IMR-90 (cell line): Measurements from ENCODE around the gene KCNQ1. TPM values are rescaled to one million over a fixed set of nuclear protein-coding genes. Genes with fewer than 3 reads are reported as not detected.

Experiments used
- ATAC-seq: fragments of 200-7000 bp; cut with Tn5 transposase; 2 replicates; pipeline ENCODE4 v1.9.1; 2020; ENCODE audit warnings: low read depth, mild to moderate bottlenecking, moderate library complexity
- BruUV-seq: library from RNA; stranded (reverse); fragments of 400-500 nt; replicated peaks from 2 replicates; lab custom pipeline; 2021; lab: Mats Ljungman, UMichigan
- CTCF ChIA-PET: fragments of 300-600 bp; formaldehyde crosslinking; extraction: SDS; loops from one replicate; lab custom pipeline; 2021; ENCODE audit warnings: antibody characterized with exemption; lab: Yijun Ruan, JAX
- POLR2A ChIA-PET: fragments of 300-600 bp; sonication (Branson Sonifier 250); formaldehyde crosslinking; loops from one replicate; lab custom pipeline; 2022; ENCODE audit warnings: antibody characterized with exemption; ENCODE audit not compliant: unreplicated experiment; lab: Charles Lee
- DNase-seq: peaks from one replicate; pipeline ENCODE4 v3.0.0; 2013
- H2AFZ ChIP-seq: replicated peaks from 2 replicates; pipeline ENCODE3; 2013; ENCODE audit warnings: low read length, mild to moderate bottlenecking; ENCODE audit not compliant: poor library complexity
- H2AK5ac ChIP-seq: 2 replicates; pipeline ENCODE4 v1.6.1; 2013; ENCODE audit warnings: low read depth, low read length, inconsistent platforms
- H2AK9ac ChIP-seq: replicated peaks from 2 replicates; pipeline ENCODE3; 2013; ENCODE audit warnings: mild to moderate bottlenecking, low read depth, low read length, moderate library complexity; ENCODE audit not compliant: poor library complexity
- H2BK120ac ChIP-seq: 2 replicates; pipeline ENCODE4 v1.6.1; 2013; ENCODE audit warnings: low read depth, low read length, inconsistent platforms
- H2BK15ac ChIP-seq: 3 replicates; pipeline ENCODE4 v1.6.1; 2013; ENCODE audit warnings: low read depth, low read length, inconsistent platforms
- H2BK20ac ChIP-seq: 2 replicates; pipeline ENCODE4 v1.6.1; 2013; ENCODE audit warnings: low read depth, mild to moderate bottlenecking, inconsistent platforms, low read length, moderate library complexity
- H2BK5ac ChIP-seq: 2 replicates; pipeline ENCODE4 v1.6.1; 2013; ENCODE audit warnings: mild to moderate bottlenecking, low read depth, low read length, inconsistent platforms; ENCODE audit not compliant: poor library complexity, severe bottlenecking
- H3K14ac ChIP-seq: replicated peaks from 2 replicates; pipeline ENCODE4 v1.6.1; 2013; ENCODE audit warnings: low read depth, low read length, inconsistent platforms
- H3K18ac ChIP-seq: 2 replicates; pipeline ENCODE4 v1.6.1; 2013; ENCODE audit warnings: low read depth, low read length, control low read depth
- H3K23ac ChIP-seq: 2 replicates; pipeline ENCODE4 v1.6.1; 2013; ENCODE audit warnings: low read depth, low read length, inconsistent platforms
- H3K27ac ChIP-seq: 2 replicates; pipeline ENCODE4 v1.5.1; 2013; ENCODE audit warnings: mild to moderate bottlenecking, control low read depth, low read length; ENCODE audit not compliant: insufficient read depth
- H3K27me3 ChIP-seq: 2 replicates; pipeline ENCODE4 v1.6.1; 2013; ENCODE audit warnings: low read length; ENCODE audit not compliant: control insufficient read depth, insufficient read depth
- H3K36me3 ChIP-seq: 2 replicates; pipeline ENCODE4 v1.6.1; 2013; ENCODE audit warnings: low read length, mixed read lengths; ENCODE audit not compliant: control insufficient read depth, insufficient read depth
- H3K4ac ChIP-seq: 2 replicates; pipeline ENCODE4 v1.6.1; 2013; ENCODE audit warnings: low read depth, low read length, inconsistent platforms
- H3K4me1 ChIP-seq: 2 replicates; pipeline ENCODE4 v1.6.1; 2013; ENCODE audit warnings: low read length, mixed read lengths; ENCODE audit not compliant: control insufficient read depth, insufficient read depth
- H3K4me2 ChIP-seq: 2 replicates; pipeline ENCODE4 v1.6.1; 2013; ENCODE audit warnings: low read depth, mild to moderate bottlenecking, control low read depth, low read length, moderate library complexity
- H3K4me3 ChIP-seq: 2 replicates; pipeline ENCODE4 v1.5.1; 2013; ENCODE audit warnings: low read depth, mild to moderate bottlenecking, control low read depth, low read length, moderate library complexity; ENCODE audit not compliant: insufficient read depth
- H3K56ac ChIP-seq: 2 replicates; pipeline ENCODE4 v1.6.1; 2013; ENCODE audit warnings: low read length, inconsistent platforms; ENCODE audit not compliant: insufficient read depth; ENCODE audit errors: extremely low read depth
- H3K79me1 ChIP-seq, 2 experiments: 2 replicates each; pipeline ENCODE4 v1.6.1; 2013; ENCODE audit warnings: low read length in 2 of 2, inconsistent platforms in 1 of 2, low read depth in 1 of 2
- H3K9ac ChIP-seq: 2 replicates; pipeline ENCODE4 v1.6.1; 2013; ENCODE audit warnings: low read depth, low read length, control low read depth
- H3K9me1 ChIP-seq: 2 replicates; pipeline ENCODE4 v1.6.1; 2013; ENCODE audit warnings: low read length, inconsistent platforms; ENCODE audit not compliant: insufficient read depth
- H3K9me3 ChIP-seq: 2 replicates; pipeline ENCODE4 v1.6.1; 2013; ENCODE audit warnings: low read length; ENCODE audit not compliant: control insufficient read depth, insufficient read depth
- H4K20me1 ChIP-seq: 2 replicates; pipeline ENCODE4 v1.6.1; 2013; ENCODE audit warnings: low read length, inconsistent platforms; ENCODE audit not compliant: insufficient read depth
- H4K5ac ChIP-seq: 2 replicates; pipeline ENCODE4 v1.6.1; 2013; ENCODE audit warnings: mild to moderate bottlenecking, low read depth, low read length, control low read depth
- H4K8ac ChIP-seq, 2 experiments: 2 replicates each; pipeline ENCODE4 v1.6.1; 2013; ENCODE audit warnings: low read depth in 2 of 2, low read length in 2 of 2, control low read depth in 1 of 2, inconsistent platforms in 1 of 2
- H4K91ac ChIP-seq: 2 replicates; pipeline ENCODE4 v1.6.1; 2013; ENCODE audit warnings: low read depth, low read length, inconsistent platforms; ENCODE audit not compliant: insufficient read depth
- BHLHE40 ChIP-seq: fragments of 150-350 bp; IDR thresholded peaks from 2 replicates; pipeline ENCODE4 v1.6.1; 2016; ENCODE audit warnings: mild to moderate bottlenecking, low read depth, low read length
- CEBPB ChIP-seq: IDR thresholded peaks from 2 replicates; pipeline ENCODE4 v1.6.1; 2012; ENCODE audit warnings: low read depth, low read length, improper control_type of control experiment
- POLR2A ChIP-seq: IDR thresholded peaks from 2 replicates; pipeline ENCODE4 v1.6.1; 2012; ENCODE audit warnings: mild to moderate bottlenecking, low read depth, low read length
- RAD21 ChIP-seq: IDR thresholded peaks from 2 replicates; pipeline ENCODE4 v1.6.1; 2012; ENCODE audit warnings: low read length, improper control_type of control experiment
- RFX5 ChIP-seq: IDR thresholded peaks from 2 replicates; pipeline ENCODE4 v1.8.0; 2012; ENCODE audit warnings: low read depth, mild to moderate bottlenecking, low read length, moderate library complexity
- WGBS, 2 experiments: methylation state at CpG; one replicate each; pipeline versions ENCODE4 v1.1.5 to v1.1.7; 2013; ENCODE audit warnings: missing lambda C conversion rate in 2 of 2; ENCODE audit not compliant: insufficient read length in 1 of 2; ENCODE audit errors: extremely low coverage in 2 of 2; 5-methylcytosine and 5-hydroxymethylcytosine counted together
- dilution Hi-C: fragments of 300-500 bp; cut with HindIII; formaldehyde crosslinking; loops from one replicate; pipeline ENCODE4 v1.14.3; 2018; ENCODE audit warnings: low sequenced_read_pairs; ENCODE audit not compliant: unreplicated experiment
- in situ Hi-C: fragments of 300-500 bp; cut with MboI; formaldehyde crosslinking; loops from 3 replicates; pipeline ENCODE4 v1.14.3; 2019; ENCODE audit warnings: low sequenced_read_pairs, inconsistent platforms, mixed read lengths
- intact Hi-C: fragments of 100-400 bp; cut with micrococcal nuclease; formaldehyde crosslinking; loops from 2 replicates; pipeline ENCODE4 v1.10.0; 2022
- polyA plus RNA-seq, 3 experiments: library from polyadenylated mRNA; depleted of rRNA; stranded (reverse); fragments of >200 nt; gene quantifications; 2 replicates each; pipeline ENCODE4 v1.2.3, GENCODE V29; 2012; ENCODE audit warnings: low replicate concordance in 1 of 3
- total RNA-seq: library from RNA; depleted of rRNA; stranded (reverse); fragments of >200 nt; gene quantifications from 2 replicates; pipeline ENCODE4 v1.2.3, GENCODE V29; 2012

The KCNQ1 gene
- total and polyA plus RNA-seq, 2 of the 4 experiments (the other 2 are of a cell fraction): 0.07 TPM; not detected in 1

DNA sequence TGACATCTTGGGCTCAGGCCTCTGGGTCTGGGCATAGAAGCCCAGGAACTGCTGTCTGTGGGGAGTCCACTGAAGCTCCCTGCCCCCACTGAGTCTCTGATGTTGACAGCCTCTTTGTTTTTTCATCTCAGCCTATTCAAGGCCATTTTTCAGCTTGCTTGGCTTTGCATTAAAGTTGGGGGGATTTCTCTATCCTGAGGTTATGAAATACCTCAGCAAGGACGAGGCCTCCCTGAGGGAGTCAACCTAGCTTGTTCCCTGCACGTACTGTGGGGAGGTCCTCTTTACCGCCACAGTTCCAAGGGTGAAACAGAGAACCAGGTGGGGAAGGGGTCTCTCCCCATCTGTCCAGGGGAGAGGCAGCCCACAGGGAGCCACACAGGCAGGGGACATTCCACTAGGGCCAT is 246.6 kb downstream of the KCNQ1 start:
- peaks cover 9% of the 10 kb centered on the region; the same call in 1 of the 2 replicates for H3K36me3 ChIP-seq
- no peak overlapping the region for H3K23ac ChIP-seq
- H3K79me1 ChIP-seq: peaks cover 0 to 79% of the 10 kb centered on the region in 2 experiments; a peak in 3 of 4 replicates
- no peak overlapping the region for H2AK9ac ChIP-seq
- dilution Hi-C loops (no loop called here), in situ Hi-C loops (no loop called here), intact Hi-C loops (no loop called here)
- H3K9ac ChIP-seq: no peak overlapping the region
- no peaks in the 10 kb centered on the region for H3K9me3 ChIP-seq
- no peaks in the 10 kb centered on the region; the same call in 1 of the 2 replicates for H3K27me3 ChIP-seq
- BruUV-seq: no TSS peak
- TF ChIP-seq BHLHE40: no peak
- TF ChIP-seq CEBPB: no peak
- no peak for TF ChIP-seq POLR2A
- no peak for TF ChIP-seq RAD21
- TF ChIP-seq RFX5: no peak
- WGBS, 2 experiments: no CpG with 5 or more reads among the region's 3 CpGs
- ChIA-PET CTCF (no interaction called here), POLR2A (no interaction called here)
- H3K4ac ChIP-seq: no peak overlapping the region
- no peak overlapping the region for H2AK5ac ChIP-seq
- no peak overlapping the region for H3K4me3 ChIP-seq
- ATAC-seq (no peak), DNase-seq (no peak)
- no peak overlapping the region for H2BK15ac ChIP-seq
- no peak overlapping the region for H3K18ac ChIP-seq
- no peak overlapping the region for H2BK20ac ChIP-seq
- H2BK5ac ChIP-seq: no peak overlapping the region
- no peak overlapping the region for H3K4me2 ChIP-seq
- no peak overlapping the region for H3K14ac ChIP-seq
- peaks cover 100% of the 10 kb centered on the region for H4K20me1 ChIP-seq
- H3K4me1 ChIP-seq: peaks cover 3% of the 10 kb centered on the region
- no peak overlapping the region for H2AFZ ChIP-seq
- H4K8ac ChIP-seq: no peak overlapping the region
- peaks cover 17% of the 10 kb centered on the region for H3K9me1 ChIP-seq
- H4K91ac ChIP-seq: no peak overlapping the region
- no peak overlapping the region for H3K27ac ChIP-seq
- no peak overlapping the region for H2BK120ac ChIP-seq
- no peak overlapping the region for H3K56ac ChIP-seq
- H4K5ac ChIP-seq: no peak overlapping the region
